ENCODE results near the gene ZNF319.

The ZNF319 gene

GRCh38 chr16:57966204-57966771, 34.2 kb downstream of the ZNF319 start:
- TF ChIP-seq, protein P1, sequence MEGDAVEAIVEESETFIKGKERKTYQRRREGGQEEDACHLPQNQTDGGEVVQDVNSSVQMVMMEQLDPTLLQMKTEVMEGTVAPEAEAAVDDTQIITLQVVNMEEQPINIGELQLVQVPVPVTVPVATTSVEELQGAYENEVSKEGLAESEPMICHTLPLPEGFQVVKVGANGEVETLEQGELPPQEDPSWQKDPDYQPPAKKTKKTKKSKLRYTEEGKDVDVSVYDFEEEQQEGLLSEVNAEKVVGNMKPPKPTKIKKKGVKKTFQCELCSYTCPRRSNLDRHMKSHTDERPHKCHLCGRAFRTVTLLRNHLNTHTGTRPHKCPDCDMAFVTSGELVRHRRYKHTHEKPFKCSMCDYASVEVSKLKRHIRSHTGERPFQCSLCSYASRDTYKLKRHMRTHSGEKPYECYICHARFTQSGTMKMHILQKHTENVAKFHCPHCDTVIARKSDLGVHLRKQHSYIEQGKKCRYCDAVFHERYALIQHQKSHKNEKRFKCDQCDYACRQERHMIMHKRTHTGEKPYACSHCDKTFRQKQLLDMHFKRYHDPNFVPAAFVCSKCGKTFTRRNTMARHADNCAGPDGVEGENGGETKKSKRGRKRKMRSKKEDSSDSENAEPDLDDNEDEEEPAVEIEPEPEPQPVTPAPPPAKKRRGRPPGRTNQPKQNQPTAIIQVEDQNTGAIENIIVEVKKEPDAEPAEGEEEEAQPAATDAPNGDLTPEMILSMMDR (IDR thresholded peaks at IDR 0.05; ENCODE audit: borderline replicate concordance, insufficient read depth, low read depth, low read length) = no peak
- no peak overlapping the region for H3K4me3 ChIP-seq (ENCODE audit: low read depth, low read length)

GRCh38 chr16:57964157-57964700, 36.2 kb downstream of the ZNF319 start:
- no peak overlapping the region for H3K4me3 ChIP-seq (ENCODE audit: low read depth, low read length)
- TF ChIP-seq, protein P1 (IDR thresholded peaks at IDR 0.05; ENCODE audit: borderline replicate concordance, insufficient read depth, low read depth, low read length) = no peak

DNA sequence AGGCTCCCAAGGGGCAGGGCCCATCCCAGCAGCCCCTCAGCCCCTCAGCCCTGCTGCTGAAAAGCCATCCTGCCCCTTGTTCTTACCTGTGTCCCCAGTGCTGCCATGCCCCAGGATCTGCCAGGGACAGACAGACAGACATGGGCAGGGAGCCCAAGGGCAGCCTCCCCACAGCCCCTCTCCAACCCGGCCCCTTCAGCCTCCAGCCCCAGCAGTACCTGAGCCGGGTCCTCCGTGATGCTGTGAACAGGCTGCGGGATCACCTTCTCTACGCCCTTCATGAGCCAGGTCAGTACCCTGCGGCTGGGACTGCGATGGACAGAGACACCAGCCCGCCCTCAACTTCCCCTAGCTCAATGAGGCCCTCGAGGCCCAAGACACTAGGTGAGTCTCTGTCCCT, 37.7 kb downstream of the ZNF319 start:
- TF ChIP-seq, protein P1 (IDR thresholded peaks at IDR 0.05; ENCODE audit: borderline replicate concordance, insufficient read depth, low read depth, low read length) = no peak
- H3K4me3 ChIP-seq (ENCODE audit: low read depth, low read length) = no peak overlapping the region

GRCh38 chr16:57962046-57962445, 38.4 kb downstream of the ZNF319 start:
- TF ChIP-seq, protein P1 (IDR thresholded peaks at IDR 0.05; ENCODE audit: borderline replicate concordance, insufficient read depth, low read depth, low read length) = no peak
- no peak overlapping the region for H3K4me3 ChIP-seq (ENCODE audit: low read depth, low read length)

DNA sequence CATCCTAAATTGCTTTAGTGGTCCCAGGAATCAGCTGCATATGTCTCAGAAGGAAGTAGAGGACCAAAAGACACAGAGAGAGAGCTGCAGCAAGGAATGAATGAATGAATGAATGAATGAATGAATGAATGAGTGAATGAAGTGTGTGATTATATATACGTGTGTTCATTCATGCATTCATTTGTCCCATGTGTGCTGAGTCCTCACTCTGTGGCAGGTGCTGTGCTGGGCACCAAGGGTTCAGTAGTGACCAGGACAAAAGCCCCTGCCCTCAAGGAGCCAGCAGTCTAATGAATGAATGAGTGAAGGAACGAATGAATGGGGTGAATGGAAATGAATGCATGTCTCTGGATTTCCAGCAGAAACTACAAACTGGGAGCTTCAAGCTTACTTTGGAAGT, 38.9 kb downstream of the ZNF319 start:
- TF ChIP-seq, protein P1 (IDR thresholded peaks at IDR 0.05; ENCODE audit: borderline replicate concordance, insufficient read depth, low read depth, low read length) = no peak
- H3K4me3 ChIP-seq (ENCODE audit: low read depth, low read length) = no peak overlapping the region

DNA sequence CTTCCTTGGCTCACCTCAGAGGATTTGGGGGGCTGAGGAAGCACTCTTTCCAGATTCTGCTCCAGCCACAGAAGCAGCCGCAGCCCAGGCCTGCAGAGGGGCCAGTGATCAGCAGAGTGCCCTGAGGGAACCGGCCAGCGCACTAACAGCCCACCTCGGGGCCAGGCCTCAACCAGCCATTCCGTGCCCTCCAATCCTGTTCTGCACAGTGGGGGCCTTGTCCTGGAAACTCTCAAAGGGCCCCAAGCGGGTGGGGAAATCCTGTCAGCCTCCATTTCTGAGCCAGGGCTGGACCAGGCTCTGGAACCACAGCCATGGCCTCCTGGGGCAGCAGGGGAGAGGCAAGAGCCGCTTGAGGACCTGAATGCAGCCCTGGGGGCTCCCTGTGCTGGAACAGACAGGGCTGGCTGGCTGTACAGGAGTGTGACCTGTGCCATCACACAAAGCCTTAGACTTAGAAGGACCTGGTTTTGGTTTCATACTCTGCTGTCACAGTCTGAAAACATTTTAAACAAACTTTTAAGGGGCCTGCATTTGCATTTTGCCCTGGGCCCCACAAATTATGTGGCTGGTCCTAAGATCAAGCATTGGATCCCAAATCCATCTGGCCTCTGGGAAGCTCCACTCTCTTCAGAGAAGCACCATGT, 39.5 kb downstream of the ZNF319 start:
- no peak overlapping the region for H3K4me3 ChIP-seq (ENCODE audit: low read depth, low read length)
- TF ChIP-seq, protein P1 (IDR thresholded peaks at IDR 0.05; ENCODE audit: borderline replicate concordance, insufficient read depth, low read depth, low read length) = no peak

- TF ChIP-seq, protein P1 (IDR thresholded peaks at IDR 0.05; ENCODE audit: borderline replicate concordance, insufficient read depth, low read depth, low read length) = no peak
- H3K4me3 ChIP-seq (ENCODE audit: low read depth, low read length) = no peak overlapping the region
These were observed 40.2 kb downstream of the ZNF319 start for GRCh38 chr16:57960310-57960709.
